Effector memory CD8-positive, alpha-beta T cell (primary cell): ENCODE results near the gene E2F2.
A peak's percentile ranks its signal among the peaks of the same experiment; 100 is the strongest.

Experiments used
- ATAC-seq: fragments of 150-1000 bp; cut with Tn5 transposase; replicated peaks from 2 replicates; pipeline ENCODE4 v1.10.0; 2021; ENCODE audit warnings: mild to moderate bottlenecking, moderate library complexity
- DNase-seq, 3 experiments: peaks; one replicate each; pipeline ENCODE4 v3.0.0; 2021
- H3K27ac Mint-ChIP-seq, 2 donors: one replicate each; pipeline ENCODE4 v1.8.0; 2022; ENCODE audit warnings: mild to moderate bottlenecking in 2 of 2, mixed read lengths in 2 of 2, moderate library complexity in 2 of 2
- H3K27me3 Mint-ChIP-seq, 2 donors: one replicate each; pipeline ENCODE4 v1.8.0; 2022; ENCODE audit warnings: mixed read lengths in 2 of 2
- H3K36me3 Mint-ChIP-seq: one replicate; pipeline ENCODE4 v1.8.0; 2022; ENCODE audit warnings: mild to moderate bottlenecking, moderate library complexity, mixed read lengths; ENCODE audit not compliant: insufficient read depth
- H3K4me1 Mint-ChIP-seq, 2 donors: one replicate each; pipeline ENCODE4 v1.8.0; 2022; ENCODE audit warnings: low read depth in 2 of 2, mixed read lengths in 2 of 2
- H3K4me3 Mint-ChIP-seq, 2 donors: one replicate each; pipeline ENCODE4 v1.8.0; 2022; ENCODE audit warnings: mild to moderate bottlenecking in 2 of 2, mixed read lengths in 2 of 2, moderate library complexity in 2 of 2
- H3K9me3 Mint-ChIP-seq, 2 donors: one replicate each; pipeline ENCODE4 v1.8.0; 2022; ENCODE audit warnings: mixed read lengths in 2 of 2
- total RNA-seq, 9 experiments: gene quantifications; one replicate each; lab custom pipeline; 2026; lab: John Stamatoyannopoulos, UW

The E2F2 gene, protein sequence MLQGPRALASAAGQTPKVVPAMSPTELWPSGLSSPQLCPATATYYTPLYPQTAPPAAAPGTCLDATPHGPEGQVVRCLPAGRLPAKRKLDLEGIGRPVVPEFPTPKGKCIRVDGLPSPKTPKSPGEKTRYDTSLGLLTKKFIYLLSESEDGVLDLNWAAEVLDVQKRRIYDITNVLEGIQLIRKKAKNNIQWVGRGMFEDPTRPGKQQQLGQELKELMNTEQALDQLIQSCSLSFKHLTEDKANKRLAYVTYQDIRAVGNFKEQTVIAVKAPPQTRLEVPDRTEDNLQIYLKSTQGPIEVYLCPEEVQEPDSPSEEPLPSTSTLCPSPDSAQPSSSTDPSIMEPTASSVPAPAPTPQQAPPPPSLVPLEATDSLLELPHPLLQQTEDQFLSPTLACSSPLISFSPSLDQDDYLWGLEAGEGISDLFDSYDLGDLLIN
- total RNA-seq, result 0.11 to 14.0 (median 1.9) reads per million in 9 experiments

- H3K27me3 Mint-ChIP-seq, result no peaks in the 10 kb centered on the region
- DNase-seq (peak; percentile 70 to 73 (median 73)), ATAC-seq (peak; percentile 79)
- no peaks in the 10 kb centered on the region for H3K9me3 Mint-ChIP-seq
- H3K4me1 Mint-ChIP-seq, result peaks cover 64 to 68% of the 10 kb centered on the region in 2 donors
- H3K4me3 Mint-ChIP-seq, result peak within 1 kb of the TSS; percentile 91 to 94
- peak within 1 kb of the TSS; percentile 82 to 98 for H3K27ac Mint-ChIP-seq
- peaks cover 10% of the 10 kb centered on the region for H3K36me3 Mint-ChIP-seq
These were observed at the start of gene E2F2 for GRCh38 chr1:23530747-23531561. Gene E2F2 (minus strand): TSS chr1:23531233. CDS start chr1:23530793, 440 bp downstream.

DNA sequence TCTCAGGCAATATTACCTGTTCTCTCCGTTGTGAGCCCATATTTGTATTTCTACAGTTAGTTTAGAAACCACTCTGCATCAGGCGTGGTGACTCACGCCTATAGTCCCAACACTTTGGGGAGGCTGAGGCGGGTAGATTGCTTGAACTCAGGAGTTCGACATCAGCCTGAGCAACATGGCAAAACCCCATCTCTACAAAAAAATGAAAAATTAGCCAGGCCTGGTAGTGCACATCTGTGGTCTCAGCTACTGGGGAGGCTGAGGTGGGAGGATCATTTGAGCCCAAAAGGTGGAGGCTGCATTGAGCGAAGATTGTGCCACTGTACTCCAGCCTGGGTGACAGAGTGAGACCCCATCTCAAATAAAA, 47.9 kb upstream of the E2F2 start:
- DNase-seq (no peak), ATAC-seq (no peak)
- peaks cover 3 to 4% of the 10 kb centered on the region in 2 donors for H3K4me1 Mint-ChIP-seq
- H3K27me3 Mint-ChIP-seq, result no peaks in the 10 kb centered on the region
- H3K27ac Mint-ChIP-seq, result no peak overlapping the region
- H3K36me3 Mint-ChIP-seq, result no peaks in the 10 kb centered on the region
- H3K9me3 Mint-ChIP-seq, result no peaks in the 10 kb centered on the region
- no peak overlapping the region for H3K4me3 Mint-ChIP-seq

DNA sequence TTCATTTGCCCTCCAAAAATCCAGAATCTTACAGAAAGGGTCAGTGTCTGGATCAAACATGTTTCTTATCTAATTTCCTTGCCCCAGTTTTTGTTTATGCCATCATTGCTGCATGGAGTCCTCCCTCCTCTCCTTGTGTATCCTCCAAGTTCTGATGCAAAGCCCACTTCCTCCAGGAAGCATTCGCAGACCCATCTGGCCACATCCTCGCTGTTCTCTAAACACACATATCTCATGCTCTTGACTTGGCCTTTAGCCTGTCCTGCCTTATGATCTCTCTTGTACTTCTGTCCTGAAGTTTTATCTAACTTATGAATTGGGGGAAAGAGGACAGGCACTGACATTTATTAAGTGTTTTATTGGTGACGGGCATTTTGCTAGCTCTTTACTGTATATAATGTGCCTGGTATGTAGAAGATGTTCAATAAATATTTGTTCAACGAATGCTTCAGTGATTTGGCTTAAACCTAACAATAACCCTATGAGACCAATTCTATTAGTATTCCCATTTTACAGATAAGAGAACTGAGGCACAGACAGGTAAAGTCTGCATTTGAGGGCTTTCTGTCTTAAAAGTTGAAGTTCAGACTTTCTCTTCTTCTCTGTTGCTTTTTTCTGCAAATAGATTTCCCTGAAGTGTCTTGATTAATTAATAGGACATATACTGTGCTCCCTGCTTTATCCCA, 47.4 kb upstream of the E2F2 start:
- H3K4me3 Mint-ChIP-seq, result no peak overlapping the region
- H3K27ac Mint-ChIP-seq, result no peak overlapping the region
- no peaks in the 10 kb centered on the region for H3K9me3 Mint-ChIP-seq
- no peak for ATAC-seq
- no peaks in the 10 kb centered on the region for H3K27me3 Mint-ChIP-seq
- H3K36me3 Mint-ChIP-seq, result no peaks in the 10 kb centered on the region
- peaks cover 3 to 4% of the 10 kb centered on the region in 2 donors for H3K4me1 Mint-ChIP-seq
- no peak for DNase-seq

GRCh38 chr1:23577056-23578004, 46.3 kb upstream of the E2F2 start:
- Mint-ChIP-seq H3K4me1 (peaks cover 3 to 4% of the 10 kb centered on the region in 2 donors), H3K27ac (no peak overlapping the region), H3K36me3 (no peaks in the 10 kb centered on the region), H3K4me3 (peak overlapping the region in 1 of 2 donors; percentile 19), H3K27me3 (no peaks in the 10 kb centered on the region), H3K9me3 (no peaks in the 10 kb centered on the region)
- no peak for ATAC-seq
- no peak for DNase-seq

DNA sequence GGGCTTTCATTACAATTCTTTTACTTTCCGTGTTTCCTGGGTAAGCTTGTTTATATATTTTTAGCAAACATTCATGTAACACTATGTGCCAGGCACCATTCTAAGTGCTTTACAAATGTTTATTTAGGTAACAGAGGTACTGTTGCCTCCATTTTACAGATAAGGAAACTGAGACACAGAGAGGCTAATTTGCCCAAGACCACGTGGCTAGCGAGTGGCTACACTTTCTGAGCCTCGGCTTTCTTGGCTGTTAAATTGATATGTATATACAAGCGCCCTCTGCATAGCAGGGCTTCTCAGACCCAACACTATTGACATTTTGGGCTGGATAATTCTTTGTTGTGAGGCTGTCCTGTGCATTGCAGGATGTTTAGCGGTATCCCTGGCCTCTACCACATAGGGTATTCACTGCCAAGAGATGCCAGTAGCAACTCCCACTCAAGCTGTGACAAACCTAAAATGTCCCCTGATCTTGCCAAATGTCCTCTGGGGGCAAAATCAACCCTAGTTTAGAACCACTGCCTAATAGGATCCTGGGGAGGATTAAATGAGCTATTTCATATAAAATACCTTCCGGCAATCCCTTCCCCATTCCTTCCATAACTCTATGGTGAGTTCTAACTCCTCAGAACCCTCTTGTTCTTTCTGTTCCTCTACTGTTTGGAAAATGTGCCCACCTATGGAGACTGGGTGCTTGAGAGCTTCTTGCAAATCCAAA, 45.5 kb upstream of the E2F2 start:
- ATAC-seq (no peak), DNase-seq (no peak)
- Mint-ChIP-seq H3K27ac (no peak overlapping the region), H3K36me3 (no peaks in the 10 kb centered on the region), H3K4me1 (peaks cover 3 to 4% of the 10 kb centered on the region in 2 donors), H3K4me3 (no peak overlapping the region), H3K9me3 (no peaks in the 10 kb centered on the region), H3K27me3 (no peaks in the 10 kb centered on the region)

GRCh38 chr1:23575226-23575810, 44.3 kb upstream of the E2F2 start:
- no peak overlapping the region for H3K4me3 Mint-ChIP-seq
- no peak for ATAC-seq
- no peaks in the 10 kb centered on the region for H3K9me3 Mint-ChIP-seq
- H3K36me3 Mint-ChIP-seq, result no peaks in the 10 kb centered on the region
- DNase-seq, result no peak
- no peak overlapping the region for H3K27ac Mint-ChIP-seq
- peaks cover 3 to 4% of the 10 kb centered on the region in 2 donors for H3K4me1 Mint-ChIP-seq
- H3K27me3 Mint-ChIP-seq, result peaks cover 7 to 9% of the 10 kb centered on the region in 2 donors

DNA sequence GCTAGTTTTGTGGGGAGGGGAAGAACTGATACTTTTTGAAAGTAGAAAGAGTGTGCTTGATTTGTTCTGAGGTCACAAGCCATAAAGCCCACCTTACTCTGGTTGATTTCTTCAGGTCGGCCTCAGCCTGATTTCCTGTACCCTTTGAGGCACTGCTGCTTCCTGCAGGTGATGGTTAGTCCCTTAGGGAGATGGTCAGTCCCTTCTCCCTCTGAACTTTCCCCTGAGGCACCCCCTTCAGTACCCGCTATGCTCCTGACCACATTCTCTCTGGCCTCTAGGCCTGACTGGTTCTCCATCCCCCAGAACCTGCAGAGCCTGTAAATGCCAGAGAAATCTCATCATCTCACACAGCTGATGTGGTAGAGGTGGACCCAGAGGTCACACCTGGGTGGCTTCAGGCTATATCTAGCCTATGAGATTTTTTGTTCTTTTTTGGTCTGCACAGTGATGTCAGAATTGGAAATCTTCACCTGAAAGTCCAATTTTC, 43.3 kb upstream of the E2F2 start:
- Mint-ChIP-seq H3K4me1 (peaks cover 3 to 4% of the 10 kb centered on the region in 2 donors), H3K27ac (no peak overlapping the region), H3K27me3 (peaks cover 14 to 19% of the 10 kb centered on the region in 2 donors), H3K4me3 (no peak overlapping the region), H3K36me3 (no peaks in the 10 kb centered on the region), H3K9me3 (no peaks in the 10 kb centered on the region)
- ATAC-seq (no peak), DNase-seq (no peak)

DNA sequence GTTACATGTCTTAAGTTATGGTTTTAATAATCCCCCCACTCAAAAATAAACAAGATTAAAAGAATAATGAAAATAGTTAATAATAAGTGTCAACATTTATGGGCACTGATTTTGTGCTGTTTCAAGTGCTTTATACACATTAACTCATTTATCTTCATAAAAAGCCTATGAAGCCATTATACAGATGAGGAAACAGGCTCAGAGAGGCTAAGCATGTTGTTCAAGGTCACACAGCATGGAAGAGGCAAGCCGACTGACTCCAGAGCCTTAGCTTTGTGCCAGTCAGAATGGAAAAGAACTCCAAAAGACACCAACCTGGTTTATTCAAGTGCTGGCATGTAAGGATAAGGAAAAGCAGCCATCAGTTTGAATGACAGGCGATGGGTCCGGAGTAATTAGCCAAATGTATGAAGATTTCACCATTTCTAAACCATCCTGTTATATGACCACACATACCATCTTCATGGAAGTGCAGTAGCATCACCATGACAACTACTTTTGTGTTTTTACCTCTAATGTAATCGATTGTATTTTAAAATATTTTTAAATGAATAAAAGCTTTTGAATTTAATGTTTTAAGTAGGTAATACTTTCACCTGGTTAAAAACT, 42.6 kb upstream of the E2F2 start:
- DNase-seq (no peak), ATAC-seq (no peak)
- Mint-ChIP-seq H3K4me1 (peaks cover 5% of the 10 kb centered on the region in 2 donors), H3K9me3 (no peaks in the 10 kb centered on the region), H3K27me3 (peaks cover 21 to 25% of the 10 kb centered on the region in 2 donors), H3K27ac (no peak overlapping the region), H3K36me3 (no peaks in the 10 kb centered on the region), H3K4me3 (no peak overlapping the region)

DNA sequence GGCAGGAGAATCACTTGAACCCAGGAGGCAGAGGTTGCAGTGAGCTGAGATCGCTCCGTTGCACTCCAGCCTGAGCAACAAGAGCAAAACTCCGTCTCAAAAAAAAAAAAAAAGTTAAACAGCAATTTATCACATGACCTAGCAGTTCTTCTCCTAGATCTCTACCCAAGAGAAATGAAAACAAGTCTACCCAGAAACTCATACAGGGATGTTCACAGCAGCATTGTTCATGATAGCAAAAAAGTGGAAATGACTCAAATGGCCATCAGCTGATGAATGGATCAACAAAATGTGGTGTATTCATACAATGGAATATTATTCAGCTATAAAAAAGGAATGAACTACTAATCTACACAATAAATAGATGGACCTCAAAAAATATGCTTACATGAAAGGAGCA, 40.4 kb upstream of the E2F2 start:
- ATAC-seq, result no peak
- no peaks in the 10 kb centered on the region for H3K9me3 Mint-ChIP-seq

DNA sequence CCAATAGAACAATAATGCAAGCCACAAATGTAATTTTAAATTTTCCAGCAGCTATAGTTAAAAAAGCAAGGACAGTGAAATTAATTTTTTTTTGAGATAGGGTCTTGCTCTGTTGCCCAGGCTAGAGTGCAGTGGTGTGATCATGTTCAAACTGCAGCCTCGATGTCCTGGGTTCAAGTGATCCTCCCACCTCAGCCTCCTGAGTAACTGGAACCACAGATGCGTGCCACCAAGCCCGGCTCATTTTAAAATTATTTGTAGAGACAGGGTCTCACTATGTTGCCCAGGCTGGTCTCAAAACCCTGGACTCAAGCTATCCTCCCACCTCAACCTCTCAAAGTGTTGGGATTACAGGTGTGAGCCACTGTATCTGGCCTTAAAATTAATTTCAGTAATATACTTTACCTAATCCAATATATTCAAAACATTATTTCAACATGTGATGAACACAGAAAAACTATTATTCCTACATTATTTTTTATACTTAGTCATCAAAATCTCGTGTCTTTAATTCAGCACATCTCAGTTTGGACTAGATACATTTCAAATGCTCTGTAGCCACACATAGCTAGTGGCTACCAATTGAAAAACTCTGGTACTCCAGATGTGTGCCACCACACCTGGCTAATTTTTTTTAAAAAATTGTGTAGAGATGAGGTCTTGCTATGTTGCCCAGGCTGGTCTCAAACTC, 39.1 kb upstream of the E2F2 start:
- peaks cover 4 to 9% of the 10 kb centered on the region in 2 donors for H3K4me1 Mint-ChIP-seq
- no peak overlapping the region for H3K27ac Mint-ChIP-seq
- no peak overlapping the region for H3K4me3 Mint-ChIP-seq
- H3K9me3 Mint-ChIP-seq, result no peaks in the 10 kb centered on the region
- H3K36me3 Mint-ChIP-seq, result no peaks in the 10 kb centered on the region
- ATAC-seq, result no peak
- DNase-seq, result no peak
- peaks cover 37 to 55% of the 10 kb centered on the region in 2 donors for H3K27me3 Mint-ChIP-seq

More for the DNA sequence above, 40.4 kb upstream of the E2F2 start:
- no peak for DNase-seq
- H3K27me3 Mint-ChIP-seq, result peaks cover 35 to 46% of the 10 kb centered on the region in 2 donors
- H3K36me3 Mint-ChIP-seq, result no peaks in the 10 kb centered on the region
- peaks cover 4 to 9% of the 10 kb centered on the region in 2 donors for H3K4me1 Mint-ChIP-seq
- no peak overlapping the region for H3K4me3 Mint-ChIP-seq
- H3K27ac Mint-ChIP-seq, result no peak overlapping the region
